ENCODE measurements around the gene IFNL3.

- TF ChIP-seq CTCF (conservative IDR thresholded peaks at IDR 0.05; ENCODE audit: low read length) = no peak
- TF ChIP-seq EZH2phosphoT487 (IDR thresholded peaks at IDR 0.05; ENCODE audit: borderline replicate concordance) = no peak
Observed at GRCh38 chr19:39202998-39203355, 41.8 kb downstream of the IFNL3 start.
